GM12878 (cell line): ENCODE results near the gene HMGN4. TPM values are rescaled to one million over a fixed set of nuclear protein-coding genes. Genes with fewer than 3 reads are reported as not detected.

Experiments
- BRCA1 ChIP-seq: IDR thresholded peaks from 2 replicates; pipeline ENCODE4 v1.6.1; 2011; ENCODE audit warnings: low read depth, low read length, improper control_type of control experiment
- CBFB ChIP-seq: IDR thresholded peaks from 2 replicates; pipeline ENCODE4 v1.6.1; 2016; ENCODE audit warnings: antibody characterized with exemption, low read depth
- CBX3 ChIP-seq: fragments of 200-600 bp; sonication (generic); IDR thresholded peaks from 2 replicates; pipeline ENCODE4 v1.6.1; 2016; ENCODE audit warnings: low read depth, borderline replicate concordance
- CHD2 ChIP-seq: IDR thresholded peaks from 2 replicates; pipeline ENCODE4 v1.6.1; 2011; ENCODE audit warnings: low read depth, low read length, improper control_type of control experiment, borderline replicate concordance
- EED ChIP-seq: sonication (generic); IDR thresholded peaks from 2 replicates; pipeline ENCODE4 v1.6.1; 2016; ENCODE audit warnings: antibody characterized with exemption, low read depth
- ETV6 ChIP-seq, 2 experiments: fragments of 450-650 bp in 1 of 2; IDR thresholded peaks in 1 of 2; conservative IDR thresholded peaks in 1 of 2; 2 replicates each; pipeline ENCODE4 v1.6.1; 2014; ENCODE audit warnings: antibody characterized with exemption in 1 of 2, borderline replicate concordance in 1 of 2, low read depth in 1 of 2, mild to moderate bottlenecking in 1 of 2, moderate library complexity in 1 of 2
- GATAD2B ChIP-seq: fragments of 450-650 bp; conservative IDR thresholded peaks from 2 replicates; pipeline ENCODE4 v1.6.1; 2017; ENCODE audit warnings: low read depth, mild to moderate bottlenecking, moderate library complexity
- HDAC6 ChIP-seq: fragments of 200-600 bp; sonication (generic); IDR thresholded peaks from one replicate; pipeline ENCODE4 v1.8.0; 2017; ENCODE audit warnings: antibody characterized with exemption; ENCODE audit not compliant: unreplicated experiment
- HDGF ChIP-seq: fragments of 450-650 bp; IDR thresholded peaks from 2 replicates; pipeline ENCODE4 v1.6.1; 2016; ENCODE audit warnings: antibody characterized with exemption
- IRF4 ChIP-seq: IDR thresholded peaks from 2 replicates; pipeline ENCODE4 v1.6.1; 2011; ENCODE audit warnings: low read depth, low read length
- IRF5 ChIP-seq: fragments of 450-650 bp; IDR thresholded peaks from 2 replicates; pipeline ENCODE4 v1.6.1; 2017; ENCODE audit warnings: borderline replicate concordance
- NFIC ChIP-seq: IDR thresholded peaks from 2 replicates; pipeline ENCODE4 v1.6.1; 2012; ENCODE audit warnings: low read depth, mild to moderate bottlenecking, inconsistent platforms, low read length, moderate library complexity
- PAX8 ChIP-seq: fragments of 450-650 bp; IDR thresholded peaks from 2 replicates; pipeline ENCODE4 v1.6.1; 2017; ENCODE audit warnings: mild to moderate bottlenecking, moderate library complexity
- RAD51 ChIP-seq: fragments of 450-650 bp; IDR thresholded peaks from 2 replicates; pipeline ENCODE4 v1.6.1; 2016; ENCODE audit warnings: moderate library complexity, mild to moderate bottlenecking, inconsistent platforms
- RUNX3 ChIP-seq: IDR thresholded peaks from 2 replicates; pipeline ENCODE4 v1.6.1; 2012; ENCODE audit warnings: low read length, inconsistent platforms
- SKIL ChIP-seq: fragments of 450-650 bp; IDR thresholded peaks from 2 replicates; pipeline ENCODE4 v1.6.1; 2017; ENCODE audit warnings: mild to moderate bottlenecking, low read depth, inconsistent platforms; ENCODE audit not compliant: poor library complexity, severe bottlenecking
- SPI1 ChIP-seq: IDR thresholded peaks from 2 replicates; pipeline ENCODE4 v1.6.1; 2011; ENCODE audit warnings: low read depth, mild to moderate bottlenecking, low read length, moderate library complexity, borderline replicate concordance; ENCODE audit not compliant: insufficient read depth
- SREBF1 ChIP-seq: IDR thresholded peaks from 2 replicates; pipeline ENCODE4 v1.6.1; 2012; ENCODE audit warnings: mild to moderate bottlenecking, low read length
- STAT3 ChIP-seq: IDR thresholded peaks from 2 replicates; pipeline ENCODE4 v1.6.1; 2011; ENCODE audit warnings: low read depth, low read length, improper control_type of control experiment
- TAF1 ChIP-seq: IDR thresholded peaks from 2 replicates; pipeline ENCODE4 v1.6.1; 2011; ENCODE audit warnings: mild to moderate bottlenecking, low read depth, low read length, borderline replicate concordance
- TBL1XR1 ChIP-seq: IDR thresholded peaks from 2 replicates; pipeline ENCODE4 v1.6.1; 2012; ENCODE audit warnings: low read depth, low read length, improper control_type of control experiment
- WRNIP1 ChIP-seq: IDR thresholded peaks from 2 replicates; pipeline ENCODE4 v1.6.1; 2011; ENCODE audit warnings: low read depth, low read length, improper control_type of control experiment, borderline replicate concordance
- ZNF217 ChIP-seq: fragments of 450-650 bp; IDR thresholded peaks from 2 replicates; pipeline ENCODE4 v1.6.1; 2017; ENCODE audit warnings: antibody characterized with exemption, mild to moderate bottlenecking
- ZNF622 ChIP-seq: fragments of 450-650 bp; IDR thresholded peaks from 2 replicates; pipeline ENCODE4 v1.6.1; 2017; ENCODE audit warnings: mild to moderate bottlenecking, inconsistent platforms
- ZNF687 ChIP-seq: fragments of 450-650 bp; IDR thresholded peaks from 2 replicates; pipeline ENCODE4 v1.6.1; 2017; ENCODE audit warnings: mild to moderate bottlenecking, moderate library complexity
- polyA plus RNA-seq, 11 experiments: library from polyadenylated mRNA; depleted of rRNA in 4 of 11; unstranded in 6 of 11; stranded (reverse) in 5 of 11; fragments of >200 nt; fragmentation: Nextera tagmentation in 4 of 11; fragmentation: Illumina TruSeq in 1 of 11; extraction: Ambion mirVana in 4 of 11; extraction: Trizol in 1 of 11; gene quantifications; 1 replicate in 1 of 11; 2 replicates in 10 of 11; pipeline versions ENCODE4 v1.2.1 to v1.2.3, GENCODE V29; 2011 to 2016; ENCODE audit warnings: inconsistent platforms in 2 of 11, missing spikeins in 2 of 11, low read depth in 1 of 11
- total RNA-seq, 4 experiments: library from RNA; depleted of rRNA in 3 of 4; stranded (reverse); fragments of >200 nt in 3 of 4; fragmentation: Illumina TruSeq in 1 of 4; extraction: Trizol in 1 of 4; gene quantifications; 2 replicates each; pipeline versions ENCODE4 v1.2.1 to v1.2.3, GENCODE V29; 2013 to 2021

HMGN4 gene
- total and polyA plus RNA-seq, 10 of the 15 experiments (the other 5 are each of a cell fraction or from before 2014, with no cell fraction given): 26.7 to 99.1 (median 76.7) TPM

GRCh38 chr6:26520850-26521599 lies 17.1 kb upstream of the HMGN4 start (continued):
- TF ChIP-seq ETV6 (conservative IDR thresholded peaks at IDR 0.05 in 1 of 2, IDR thresholded peaks at IDR 0.05 in 1 of 2; ENCODE audit: borderline replicate concordance in 1 of 2, low read depth in 1 of 2) (no peak), IRF5 (no peak), CBFB (peak; percentile 35; the same call in 1 of the 2 replicates), RUNX3 (0 out of 2 replicates have a peak, but pooled peaks have one; percentile 35), EED (no peak), IRF4 (no peak; the same call in 1 of the 2 replicates), NFIC (no peak; the same call in 1 of the 2 replicates), TBL1XR1 (no peak), ZNF622 (no peak), ZNF217 (peak; percentile 60; the same call in 1 of the 2 replicates), HDAC6 (no peak), PAX8 (no peak), SKIL (peak; percentile 94), BRCA1 (no peak), ZNF687 (no peak), RAD51 (peak; percentile 40; the same call in 1 of the 2 replicates), TAF1 (no peak), WRNIP1 (no peak), STAT3 (no peak), CHD2 (no peak), SPI1 (no peak), GATAD2B (no peak), SREBF1 (no peak), CBX3 (no peak), HDGF (no peak)
